OCI-LY7 (cell line): ENCODE data around the gene CDH16. TPM values are rescaled to one million over a fixed set of nuclear protein-coding genes. Genes with fewer than 3 reads are reported as not detected.

Experiments
- BruUV-seq: library from RNA; stranded (reverse); fragments of 400-500 nt; replicated peaks from 2 replicates; lab custom pipeline; 2021; lab: Mats Ljungman, UMichigan
- CTCF ChIA-PET: fragments of 300-600 bp; sonication (Branson Sonifier 250); formaldehyde crosslinking; loops from one replicate; lab custom pipeline; 2022; ENCODE audit warnings: antibody characterized with exemption; ENCODE audit not compliant: unreplicated experiment; lab: Charles Lee
- POLR2A ChIA-PET: fragments of 300-600 bp; sonication (Branson Sonifier 250); formaldehyde crosslinking; loops from one replicate; lab custom pipeline; 2022; ENCODE audit warnings: antibody characterized with exemption; lab: Charles Lee
- DNase-seq: peaks from one replicate; pipeline ENCODE4 v3.0.0-alpha.2; 2015; ENCODE audit warnings: low spot score
- H2AFZ ChIP-seq: fragments of 200-600 bp; sonication (generic), shearing (Covaris generic); 2 replicates; pipeline ENCODE4 v1.6.1; 2014; ENCODE audit warnings: mild to moderate bottlenecking, antibody characterized with exemption, low read length, moderate library complexity
- H3K27ac ChIP-seq: fragments of 200-600 bp; sonication (generic); 2 replicates; pipeline ENCODE4 v1.5.1; 2014; ENCODE audit warnings: mixed run types, low read depth, mild to moderate bottlenecking, moderate library complexity, low read length, inconsistent platforms; ENCODE audit not compliant: poor library complexity, severe bottlenecking
- H3K36me3 ChIP-seq: fragments of 200-600 bp; sonication (generic); 2 replicates; pipeline ENCODE4 v1.6.1; 2014; ENCODE audit warnings: mild to moderate bottlenecking, antibody characterized with exemption, low read length, moderate library complexity, mixed read lengths; ENCODE audit not compliant: insufficient read depth
- H3K4me1 ChIP-seq: fragments of 200-600 bp; sonication (generic); 2 replicates; pipeline ENCODE4 v1.5.1; 2014; ENCODE audit warnings: mild to moderate bottlenecking, low read length; ENCODE audit not compliant: insufficient read depth, poor library complexity, severe bottlenecking
- H3K4me2 ChIP-seq: fragments of 200-600 bp; sonication (generic); 2 replicates; pipeline ENCODE4 v1.6.1; 2014; ENCODE audit warnings: mild to moderate bottlenecking, low read length
- H3K4me3 ChIP-seq: fragments of 200-600 bp; sonication (generic); 2 replicates; pipeline ENCODE4 v1.5.1; 2014; ENCODE audit warnings: mild to moderate bottlenecking, low read depth, low read length; ENCODE audit not compliant: poor library complexity, severe bottlenecking
- H3K79me2 ChIP-seq: fragments of 200-600 bp; sonication (generic); 2 replicates; pipeline ENCODE4 v1.6.1; 2016; ENCODE audit warnings: low read depth, mild to moderate bottlenecking, low read length, moderate library complexity, mixed read lengths; ENCODE audit not compliant: insufficient read depth
- H3K9me2 ChIP-seq: fragments of 200-600 bp; sonication (generic); 2 replicates; pipeline ENCODE4 v1.6.1; 2016; ENCODE audit warnings: mild to moderate bottlenecking, low read length, mixed read lengths; ENCODE audit not compliant: insufficient read depth
- H3K9me3 ChIP-seq: fragments of 200-600 bp; sonication (generic); 2 replicates; pipeline ENCODE4 v1.6.1; 2014; ENCODE audit warnings: mild to moderate bottlenecking, mixed run types, low read length, mixed read lengths
- H4K20me1 ChIP-seq: fragments of 200-600 bp; sonication (generic); 2 replicates; pipeline ENCODE4 v1.6.1; 2014; ENCODE audit warnings: mild to moderate bottlenecking, antibody characterized with exemption, low read length, moderate library complexity, mixed read lengths; ENCODE audit not compliant: insufficient read depth
- CTCF ChIP-seq: fragments of 200-600 bp; sonication (generic); conservative IDR thresholded peaks from 2 replicates; pipeline ENCODE4 v1.5.1; 2014; ENCODE audit warnings: mild to moderate bottlenecking, antibody characterized with exemption, low read length, moderate library complexity, mixed read lengths
- EZH2phosphoT487 ChIP-seq: fragments of 200-600 bp; sonication (generic); IDR thresholded peaks from 2 replicates; pipeline ENCODE4 v1.6.1; 2018; ENCODE audit warnings: low read depth, borderline replicate concordance, mild to moderate bottlenecking, mixed run types, antibody characterized with exemption, low read length, moderate library complexity, mixed read lengths
- intact Hi-C: fragments of 100-400 bp; cut with micrococcal nuclease; formaldehyde crosslinking; loops from one replicate; pipeline ENCODE4 v1.10.0; 2022; ENCODE audit not compliant: unreplicated experiment
- total RNA-seq, 2 experiments: library from RNA; depleted of rRNA in 1 of 2; stranded (reverse); fragments of >200 nt in 1 of 2; shearing (Covaris generic) in 1 of 2; gene quantifications; 2 replicates each; pipeline ENCODE4 v1.2.3, GENCODE V29; 2014 to 2022

Gene CDH16
- total RNA-seq, 2 experiments from 2014 or later, result not detected

- Histone ChIP-seq H3K4me2 (no peak overlapping the region), H3K9me2 (no peaks in the 10 kb centered on the region), H3K79me2 (no peaks in the 10 kb centered on the region), H4K20me1 (no peaks in the 10 kb centered on the region), H3K9me3 (no peaks in the 10 kb centered on the region), H3K36me3 (no peaks in the 10 kb centered on the region), H3K4me1 (no peaks in the 10 kb centered on the region), H3K4me3 (no peak overlapping the region), H3K27ac (no peak overlapping the region), H2AFZ (no peak overlapping the region)
- no peak for DNase-seq
- TF ChIP-seq EZH2phosphoT487 (no peak), CTCF (no peak)
- ChIA-PET CTCF (interaction anchor here (0.6 kb wide), 1 partner anchor 9 kb away, joined by 5 read pairs; no protein-coding TSS in a partner anchor), POLR2A (no interaction called here)
- intact Hi-C loops, result no loop called here
- BruUV-seq, result no TSS peak
Observed at GRCh38 chr16:66911801-66912200, 6.9 kb downstream of the CDH16 start.

- CTCF ChIA-PET, result interaction anchor here (0.6 kb wide), 1 partner anchor 9 kb away, joined by 5 read pairs; no protein-coding TSS in a partner anchor
Observed at GRCh38 chr16:66911112-66911511, 7.6 kb downstream of the CDH16 start.

More at GRCh38 chr16:66911112-66911511, 7.6 kb downstream of the CDH16 start:
- H3K27ac ChIP-seq, result no peak overlapping the region
- H3K9me3 ChIP-seq, result no peaks in the 10 kb centered on the region
- no peaks in the 10 kb centered on the region for H4K20me1 ChIP-seq
- H3K79me2 ChIP-seq, result no peaks in the 10 kb centered on the region
- no TSS peak for BruUV-seq
- H3K4me2 ChIP-seq, result no peak overlapping the region
- POLR2A ChIA-PET, result no interaction called here
- H2AFZ ChIP-seq, result no peak overlapping the region
- DNase-seq, result no peak
- TF ChIP-seq CTCF (no peak), EZH2phosphoT487 (no peak)
- H3K36me3 ChIP-seq, result no peaks in the 10 kb centered on the region
- no peak overlapping the region for H3K4me3 ChIP-seq
- intact Hi-C loops, result no loop called here
- no peaks in the 10 kb centered on the region for H3K9me2 ChIP-seq
- no peaks in the 10 kb centered on the region for H3K4me1 ChIP-seq
